ENCODE data around the gene SCN1B.
A peak's percentile ranks its signal among the peaks of the same experiment; 100 is the strongest.

Gene SCN1B

DNA sequence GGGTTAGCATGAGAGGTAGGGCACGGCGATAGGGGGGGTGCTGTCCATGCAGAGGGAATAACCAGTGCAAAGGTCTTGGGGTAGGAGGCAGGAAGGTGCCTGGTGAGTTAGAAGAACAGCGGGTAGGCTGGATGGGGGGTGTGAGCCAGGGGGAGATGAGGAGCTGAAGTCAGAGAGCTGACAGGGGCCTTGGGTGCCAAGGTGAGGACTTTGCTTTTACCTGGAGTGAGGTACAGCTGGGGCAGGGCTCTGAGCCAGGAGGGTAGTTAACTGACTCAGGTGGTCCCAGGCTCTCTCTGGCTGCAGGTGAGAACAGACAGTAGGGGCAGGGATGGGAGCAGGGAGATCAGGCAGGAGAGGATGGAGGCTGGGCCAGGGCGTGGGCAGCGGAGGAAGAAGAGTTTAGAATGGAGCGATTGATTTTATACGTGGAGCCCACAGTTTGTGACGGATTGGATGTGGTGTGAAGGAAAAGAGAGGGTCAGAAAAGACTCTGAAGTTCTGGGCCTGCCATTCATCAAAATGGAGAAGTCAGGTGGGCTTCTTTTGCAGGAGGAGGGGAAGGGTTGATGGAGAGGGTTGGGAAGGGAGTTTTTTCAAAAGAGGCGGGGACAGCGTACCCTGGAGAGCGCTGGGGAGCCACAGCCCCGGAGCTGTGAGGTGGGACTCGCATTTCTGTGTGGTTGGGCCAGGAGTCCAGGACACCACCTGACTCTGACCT lies 31.3 kb upstream of the SCN1B start:
- no peaks in the 10 kb centered on the region for H3K36me3 ChIP-seq (ENCODE audit: low read length)
- H4K20me1 ChIP-seq (ENCODE audit: low read depth, low read length): no peaks in the 10 kb centered on the region
- peak overlapping the region; percentile 93 for H2AFZ ChIP-seq (ENCODE audit: low read depth, low read length, severe bottlenecking)
- no peaks in the 10 kb centered on the region for H3K27me3 ChIP-seq (ENCODE audit: low read length)
- TF ChIP-seq, protein P1, sequence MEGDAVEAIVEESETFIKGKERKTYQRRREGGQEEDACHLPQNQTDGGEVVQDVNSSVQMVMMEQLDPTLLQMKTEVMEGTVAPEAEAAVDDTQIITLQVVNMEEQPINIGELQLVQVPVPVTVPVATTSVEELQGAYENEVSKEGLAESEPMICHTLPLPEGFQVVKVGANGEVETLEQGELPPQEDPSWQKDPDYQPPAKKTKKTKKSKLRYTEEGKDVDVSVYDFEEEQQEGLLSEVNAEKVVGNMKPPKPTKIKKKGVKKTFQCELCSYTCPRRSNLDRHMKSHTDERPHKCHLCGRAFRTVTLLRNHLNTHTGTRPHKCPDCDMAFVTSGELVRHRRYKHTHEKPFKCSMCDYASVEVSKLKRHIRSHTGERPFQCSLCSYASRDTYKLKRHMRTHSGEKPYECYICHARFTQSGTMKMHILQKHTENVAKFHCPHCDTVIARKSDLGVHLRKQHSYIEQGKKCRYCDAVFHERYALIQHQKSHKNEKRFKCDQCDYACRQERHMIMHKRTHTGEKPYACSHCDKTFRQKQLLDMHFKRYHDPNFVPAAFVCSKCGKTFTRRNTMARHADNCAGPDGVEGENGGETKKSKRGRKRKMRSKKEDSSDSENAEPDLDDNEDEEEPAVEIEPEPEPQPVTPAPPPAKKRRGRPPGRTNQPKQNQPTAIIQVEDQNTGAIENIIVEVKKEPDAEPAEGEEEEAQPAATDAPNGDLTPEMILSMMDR (IDR thresholded peaks at IDR 0.05; ENCODE audit: insufficient read depth, low read length, poor library complexity, severe bottlenecking): no peak
- TF ChIP-seq EZH2phosphoT487 (conservative IDR thresholded peaks at IDR 0.05; ENCODE audit: low read length): no peak
- H3K79me2 ChIP-seq (ENCODE audit: insufficient read depth, low read length): peaks cover 31% of the 10 kb centered on the region
- H3K4me3 ChIP-seq (ENCODE audit: insufficient read depth, low read length, poor library complexity, severe bottlenecking): no peak overlapping the region
- H3K9me2 ChIP-seq (replicated peaks; ENCODE audit: insufficient read depth, low read length): no peaks in the 10 kb centered on the region
- no peak overlapping the region for H3K27ac ChIP-seq (ENCODE audit: low read depth, low read length)
- H3K9ac ChIP-seq (ENCODE audit: low read length): no peak overlapping the region
- peaks cover 3% of the 10 kb centered on the region; the same call in 1 of the 2 replicates for H3F3A ChIP-seq (ENCODE audit: insufficient read depth)
- peak overlapping the region; percentile 87 for H3K4me2 ChIP-seq (ENCODE audit: low read depth, low read length, poor library complexity, severe bottlenecking)
- H3K9me3 ChIP-seq (ENCODE audit: insufficient read depth, low read length): no peaks in the 10 kb centered on the region

DNA sequence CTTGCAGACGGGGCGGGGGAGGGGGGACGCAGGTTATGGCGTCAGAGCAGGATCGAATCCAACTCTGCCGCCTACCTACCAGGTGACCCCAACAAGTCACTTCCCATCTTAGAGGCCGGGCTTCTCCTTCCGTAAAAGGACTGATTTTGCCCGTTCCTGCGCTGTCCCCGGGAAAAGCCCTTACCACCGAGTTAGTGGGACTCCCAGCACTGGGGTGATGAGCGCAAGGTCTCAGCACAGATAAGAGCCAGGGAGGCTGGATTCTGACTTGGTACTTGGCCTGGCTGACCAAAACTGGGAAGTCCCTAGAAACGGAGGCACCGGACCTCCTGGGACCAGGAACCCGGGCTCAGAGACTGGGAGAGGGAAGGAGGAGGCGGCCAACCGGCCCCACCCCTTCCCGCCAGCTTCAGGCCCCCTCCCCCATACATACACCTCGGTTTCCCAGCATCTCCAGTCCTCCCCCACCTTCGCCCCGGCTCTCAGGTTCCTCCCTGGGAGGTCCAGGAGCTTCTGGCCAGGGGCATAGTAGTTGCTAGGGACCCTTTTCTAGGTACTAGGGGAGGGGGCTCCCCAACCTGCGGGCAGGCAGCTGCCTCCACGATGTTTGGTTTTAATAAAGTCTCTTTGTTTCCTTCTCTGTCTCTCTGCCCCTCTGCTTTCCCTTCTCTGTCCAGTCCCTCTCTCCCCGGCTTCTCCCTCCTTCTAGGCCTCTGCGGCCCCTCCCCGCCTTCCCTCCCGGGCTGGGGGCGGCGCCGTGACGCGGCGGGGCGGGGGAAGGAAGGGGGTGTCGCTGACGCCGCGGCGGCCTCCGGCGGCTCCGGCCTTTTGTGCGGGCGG lies 30.6 kb upstream of the SCN1B start, which contains the start of gene GRAMD1A:
Gene GRAMD1A, plus strand, starts transcription at position 826 of the 840 bp plus-strand sequence. CDS start 156 bp downstream, outside the sequence.
- Histone ChIP-seq H3K9me3 (ENCODE audit: insufficient read depth, low read length) (no peaks in the 10 kb centered on the region), H3K9me2 (replicated peaks; ENCODE audit: insufficient read depth, low read length) (no peaks in the 10 kb centered on the region), H3K36me3 (ENCODE audit: low read length) (no peaks in the 10 kb centered on the region), H3K27ac (ENCODE audit: low read depth, low read length) (peak within 1 kb of the TSS; percentile 83), H4K20me1 (ENCODE audit: low read depth, low read length) (peaks cover 3% of the 10 kb centered on the region; the same call in 1 of the 2 replicates), H3K9ac (ENCODE audit: low read length) (peak within 1 kb of the TSS; percentile 92), H3K4me2 (ENCODE audit: low read depth, low read length, poor library complexity, severe bottlenecking) (peak within 1 kb of the TSS; percentile 87), H3K4me3 (ENCODE audit: insufficient read depth, low read length, poor library complexity, severe bottlenecking) (peak within 1 kb of the TSS; percentile 60), H2AFZ (ENCODE audit: low read depth, low read length, severe bottlenecking) (peak within 1 kb of the TSS; percentile 93), H3F3A (ENCODE audit: insufficient read depth) (peaks cover 3% of the 10 kb centered on the region; the same call in 1 of the 2 replicates), H3K27me3 (ENCODE audit: low read length) (no peaks in the 10 kb centered on the region), H3K79me2 (ENCODE audit: insufficient read depth, low read length) (peaks cover 39% of the 10 kb centered on the region)
- TF ChIP-seq, protein P1 (IDR thresholded peaks at IDR 0.05; ENCODE audit: insufficient read depth, low read length, poor library complexity, severe bottlenecking): no peak
- no peak for TF ChIP-seq EZH2phosphoT487 (conservative IDR thresholded peaks at IDR 0.05; ENCODE audit: low read length)

DNA sequence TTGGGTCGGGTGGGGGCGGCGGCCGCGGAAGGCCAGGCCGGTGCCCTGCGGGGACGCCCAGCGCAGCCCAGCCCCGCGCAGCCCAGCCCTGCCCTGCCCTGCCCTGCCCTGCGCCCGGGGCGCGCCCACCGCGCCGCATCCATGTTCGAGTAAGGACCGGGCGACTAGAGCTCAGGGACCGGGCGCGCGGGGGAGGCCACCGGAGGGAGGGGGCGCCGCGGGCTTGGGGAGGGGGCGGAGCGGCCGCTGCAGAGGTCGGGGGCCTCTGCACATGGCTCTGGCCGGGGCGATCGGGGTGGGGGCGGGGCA lies 30.0 kb upstream of the SCN1B start:
- TF ChIP-seq, protein P1 (IDR thresholded peaks at IDR 0.05; ENCODE audit: insufficient read depth, low read length, poor library complexity, severe bottlenecking): no peak
- TF ChIP-seq EZH2phosphoT487 (conservative IDR thresholded peaks at IDR 0.05; ENCODE audit: low read length): no peak
- no peak overlapping the region for H2AFZ ChIP-seq (ENCODE audit: low read depth, low read length, severe bottlenecking)
- no peaks in the 10 kb centered on the region for H3K36me3 ChIP-seq (ENCODE audit: low read length)
- no peaks in the 10 kb centered on the region for H3K9me2 ChIP-seq (replicated peaks; ENCODE audit: insufficient read depth, low read length)
- peak overlapping the region; percentile 87 for H3K4me2 ChIP-seq (ENCODE audit: low read depth, low read length, poor library complexity, severe bottlenecking)
- peak overlapping the region; percentile 92 for H3K9ac ChIP-seq (ENCODE audit: low read length)
- peak overlapping the region; percentile 83 for H3K27ac ChIP-seq (ENCODE audit: low read depth, low read length)
- no peaks in the 10 kb centered on the region for H3K27me3 ChIP-seq (ENCODE audit: low read length)
- H3K9me3 ChIP-seq (ENCODE audit: insufficient read depth, low read length): no peaks in the 10 kb centered on the region
- H3F3A ChIP-seq (ENCODE audit: insufficient read depth): peaks cover 3% of the 10 kb centered on the region; the same call in 1 of the 2 replicates
- H3K79me2 ChIP-seq (ENCODE audit: insufficient read depth, low read length): peaks cover 41% of the 10 kb centered on the region
- H4K20me1 ChIP-seq (ENCODE audit: low read depth, low read length): peaks cover 3% of the 10 kb centered on the region; the same call in 1 of the 2 replicates
- peak overlapping the region; percentile 60 for H3K4me3 ChIP-seq (ENCODE audit: insufficient read depth, low read length, poor library complexity, severe bottlenecking)
